GM18508 (cell line): ENCODE data around the gene HBZ.
"Not testable (repeated sequence)": the region's sequence is repeated elsewhere in the genome, so short reads cannot be mapped to it uniquely, and the experiment has no call there.

Source experiments
- ATAC-seq: cut with Tn5 transposase; IDR thresholded peaks from one replicate; pipeline ENCODE4 v1.9.1; 2021; ENCODE audit warnings: moderate number of reproducible peaks; ENCODE audit not compliant: insufficient read depth, unreplicated experiment

Gene HBZ

GRCh38 chr16:163696-164095 is 11.3 kb downstream of the HBZ start:
- not testable (repeated sequence) for ATAC-seq

- ATAC-seq, result not testable (repeated sequence)
Observed at GRCh38 chr16:164134-164823, 11.8 kb downstream of the HBZ start.

GRCh38 chr16:164827-165538 is 12.5 kb downstream of the HBZ start:
- no peak for ATAC-seq

GRCh38 chr16:165539-166374 is 13.3 kb downstream of the HBZ start, which contains the start of gene HBM:
TSS of gene HBM (plus strand) at chr16:165978. CDS start at chr16:165998, 20 bp downstream.
- ATAC-seq, result no peak

GRCh38 chr16:166375-167121 is 14.1 kb downstream of the HBZ start:
- no peak for ATAC-seq

GRCh38 chr16:167122-167690 is 14.8 kb downstream of the HBZ start:
- no peak for ATAC-seq

GRCh38 chr16:168424-168823 is 16.0 kb downstream of the HBZ start:
- no peak for ATAC-seq

GRCh38 chr16:169014-169413 is 16.6 kb downstream of the HBZ start:
- no peak for ATAC-seq

- not testable (repeated sequence) for ATAC-seq
Observed at GRCh38 chr16:170088-170507, 17.7 kb downstream of the HBZ start.

- ATAC-seq, result no peak
Observed at GRCh38 chr16:170788-171187, 18.3 kb downstream of the HBZ start.

GRCh38 chr16:172374-172941 is 20.0 kb downstream of the HBZ start, which contains the start of gene HBA2:
TSS of gene HBA2 (plus strand) at chr16:172876. CDS start at chr16:172913, 37 bp downstream.
- ATAC-seq, result not testable (repeated sequence)

GRCh38 chr16:173211-173854 is 20.9 kb downstream of the HBZ start:
- not testable (repeated sequence) for ATAC-seq

GRCh38 chr16:173928-174769 is 21.7 kb downstream of the HBZ start:
- not testable (repeated sequence) for ATAC-seq

- ATAC-seq, result no peak
Observed at GRCh38 chr16:175011-175949, 22.8 kb downstream of the HBZ start.

- ATAC-seq, result not testable (repeated sequence)
Observed at GRCh38 chr16:176006-176405, 23.6 kb downstream of the HBZ start.

- ATAC-seq, result not testable (repeated sequence)
Observed at GRCh38 chr16:176477-177382, 24.3 kb downstream of the HBZ start, which contains the start of gene HBA1. TSS of gene HBA1 (plus strand) at chr16:176680. CDS start at chr16:176717, 37 bp downstream.
